Stimulated activated CD4-positive, alpha-beta T cell treated with anti-CD3 and anti-CD28 coated beads, Interleukin-1b, Interleukin-23, amount 100 ng/mL, for 24 hours (primary cell): ENCODE measurements around the gene DGKZ.

Experiments
- DNase-seq, 4 experiments: peaks; one replicate each; pipeline ENCODE4 v3.0.0-alpha.2; 2020; ENCODE audit warnings: low read depth in 4 of 4, low spot score in 1 of 4

DGKZ gene

DNA sequence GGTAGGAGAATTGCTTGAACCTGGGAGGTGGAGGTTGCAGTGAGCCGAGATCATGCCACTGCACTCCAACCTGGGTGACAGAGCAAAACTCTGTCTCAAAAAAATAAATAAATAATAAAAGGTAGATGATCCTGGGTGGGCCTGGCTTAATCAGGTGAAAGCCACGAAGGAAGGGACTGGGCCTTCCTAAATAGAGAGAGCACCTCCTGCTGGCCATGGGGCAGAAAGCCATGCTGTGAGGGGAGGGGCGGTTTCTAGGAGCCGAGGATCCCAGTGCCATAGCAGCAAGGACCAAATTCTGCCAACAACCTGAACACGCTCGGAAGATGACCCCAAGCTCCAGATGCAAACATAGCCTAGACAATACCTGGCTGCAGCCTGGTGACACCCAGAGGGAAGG is 24.5 kb upstream of the DGKZ start:
- DNase-seq: no peak

DNA sequence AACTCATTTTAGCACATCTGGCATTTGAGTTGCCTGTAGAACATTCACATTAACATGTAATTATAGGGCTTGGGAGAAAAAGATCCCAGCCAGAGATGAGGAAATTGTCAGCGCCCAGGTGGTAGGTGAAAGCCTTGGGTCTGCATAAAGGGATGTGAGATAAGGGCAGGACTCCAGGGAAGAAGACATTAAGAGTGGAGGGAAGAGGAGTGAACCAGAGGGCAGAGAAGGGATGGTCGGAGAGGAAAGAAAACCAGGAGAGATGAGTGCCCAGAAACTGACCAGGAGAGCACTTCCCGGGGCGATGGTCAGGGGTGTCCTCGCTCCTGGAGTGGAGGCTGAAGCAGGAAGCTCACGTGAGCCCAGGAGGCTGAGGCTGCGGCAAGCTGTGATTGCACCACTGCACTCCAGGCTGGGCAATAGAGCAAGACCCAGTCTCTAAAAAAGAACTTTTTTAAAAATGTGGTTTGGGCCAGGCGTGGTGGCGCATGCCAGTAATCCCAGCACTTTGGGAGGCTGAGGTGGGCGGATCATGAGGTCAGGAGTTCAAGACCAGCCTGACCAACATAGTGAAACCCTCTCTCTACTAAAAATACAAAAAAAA is 20.3 kb upstream of the DGKZ start:
- DNase-seq: no peak

DNA sequence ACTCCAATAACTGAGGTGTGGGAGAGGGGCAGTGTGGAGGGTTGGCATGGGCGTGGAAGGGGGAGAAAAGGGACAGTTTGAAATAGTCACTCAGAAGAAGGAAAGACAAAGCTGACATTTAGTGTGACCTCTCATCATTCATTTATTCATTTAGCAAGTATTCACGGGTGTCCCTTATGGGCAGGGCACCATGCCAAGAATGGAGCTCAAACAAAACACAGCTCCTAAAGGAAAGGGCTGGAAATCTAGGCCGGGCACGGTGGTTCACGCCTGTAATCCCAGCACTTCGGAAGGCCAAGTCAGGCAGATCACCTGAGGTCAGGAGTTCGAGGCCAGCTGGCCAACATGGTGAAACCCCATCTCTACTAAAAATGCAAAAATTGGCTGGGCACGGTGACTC is 19.4 kb upstream of the DGKZ start:
- no peak for DNase-seq

- no peak for DNase-seq
Measured at GRCh38 chr11:46330154-46330553, 17.1 kb upstream of the DGKZ start.

DNA sequence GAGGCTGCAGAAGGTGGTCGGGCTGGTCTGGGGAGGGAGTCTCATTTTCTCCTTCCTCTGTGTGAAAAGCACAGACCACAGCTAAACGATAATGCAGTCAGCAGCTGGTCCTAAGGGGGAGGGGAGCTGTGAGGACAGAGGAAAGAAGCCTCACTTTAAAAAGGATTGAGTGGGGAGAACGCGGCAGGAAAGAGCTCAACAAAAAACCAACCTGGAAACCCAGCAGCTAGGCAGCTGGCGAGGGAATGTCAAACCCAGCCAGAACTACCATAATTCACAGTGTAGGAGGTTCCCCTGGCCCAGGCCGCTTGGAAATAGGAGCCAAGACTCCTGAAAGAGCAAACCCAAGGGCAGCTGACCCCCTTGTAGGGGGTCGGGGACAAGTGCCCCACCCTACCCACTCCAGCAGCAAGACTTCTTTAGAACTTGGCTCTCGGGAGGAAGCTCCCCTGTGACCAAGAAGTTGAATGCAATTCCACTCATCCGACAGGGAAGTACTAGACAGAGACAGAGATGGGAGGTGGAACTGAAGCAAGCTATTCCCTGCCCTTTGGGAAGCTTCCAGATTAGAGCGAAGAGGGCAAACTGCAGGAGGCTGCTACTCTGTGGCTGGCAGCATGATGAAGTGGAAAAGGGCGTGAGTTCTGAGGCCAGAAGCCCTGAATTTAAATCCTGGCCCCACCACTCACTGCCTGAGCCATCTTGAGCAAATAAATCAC is 16.5 kb upstream of the DGKZ start:
- no peak for DNase-seq

DNA sequence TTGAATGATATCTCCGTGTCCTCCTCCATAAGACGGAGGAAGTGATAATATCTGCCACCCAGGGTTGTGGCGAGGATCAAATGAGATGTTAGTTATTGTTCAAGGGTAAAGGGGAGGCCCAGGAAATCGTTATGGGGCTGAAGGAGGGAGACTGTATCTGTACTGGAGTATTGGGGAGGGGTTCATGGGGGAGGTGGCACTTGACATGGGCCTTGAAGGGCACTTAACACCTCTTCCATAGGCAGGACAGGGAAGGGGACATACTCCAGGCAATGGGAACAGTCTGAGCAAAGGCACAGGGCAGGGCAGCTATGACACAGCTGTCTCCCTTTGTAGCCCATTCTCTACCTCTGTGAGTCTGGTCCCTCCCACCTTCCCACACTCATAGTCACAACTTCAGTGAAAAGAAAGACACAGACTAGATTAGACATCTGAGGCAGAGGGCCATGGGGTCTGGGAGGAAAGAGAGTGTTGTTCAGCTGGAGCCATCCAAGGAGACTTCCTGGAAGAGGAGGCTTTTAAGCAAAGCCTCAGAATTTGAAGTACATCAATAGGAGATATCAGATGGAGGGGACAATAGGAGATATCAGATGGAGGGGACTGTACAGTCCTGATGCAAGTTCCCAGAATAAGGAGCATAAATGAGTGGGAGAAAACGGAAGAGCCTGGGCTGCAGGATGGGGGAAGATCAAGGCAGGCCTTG is 15.8 kb upstream of the DGKZ start:
- DNase-seq: no peak

DNA sequence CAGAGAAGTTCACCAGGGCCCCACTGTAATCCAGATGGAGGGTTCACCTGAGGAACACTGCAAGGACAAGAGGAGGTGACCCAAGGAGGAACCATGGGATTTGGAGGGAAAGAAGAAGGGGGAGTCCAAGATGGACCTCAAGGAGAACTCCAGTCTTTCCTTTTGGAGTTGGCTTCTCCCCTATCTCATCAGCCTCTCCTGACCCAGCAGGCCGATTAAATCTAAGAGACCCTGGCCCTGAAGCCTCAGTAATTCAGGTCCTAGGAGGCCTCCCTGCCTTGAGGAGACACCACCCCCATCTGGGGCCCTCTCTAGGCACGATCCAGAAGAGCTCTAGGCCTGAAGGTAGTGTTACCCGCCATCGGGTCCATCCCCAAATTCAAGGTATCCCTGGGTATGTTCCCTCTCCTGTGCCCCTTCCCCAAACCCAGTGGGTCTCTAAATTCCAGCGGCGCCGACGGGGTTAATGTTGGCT is 15.1 kb upstream of the DGKZ start:
- DNase-seq: no peak

DNA sequence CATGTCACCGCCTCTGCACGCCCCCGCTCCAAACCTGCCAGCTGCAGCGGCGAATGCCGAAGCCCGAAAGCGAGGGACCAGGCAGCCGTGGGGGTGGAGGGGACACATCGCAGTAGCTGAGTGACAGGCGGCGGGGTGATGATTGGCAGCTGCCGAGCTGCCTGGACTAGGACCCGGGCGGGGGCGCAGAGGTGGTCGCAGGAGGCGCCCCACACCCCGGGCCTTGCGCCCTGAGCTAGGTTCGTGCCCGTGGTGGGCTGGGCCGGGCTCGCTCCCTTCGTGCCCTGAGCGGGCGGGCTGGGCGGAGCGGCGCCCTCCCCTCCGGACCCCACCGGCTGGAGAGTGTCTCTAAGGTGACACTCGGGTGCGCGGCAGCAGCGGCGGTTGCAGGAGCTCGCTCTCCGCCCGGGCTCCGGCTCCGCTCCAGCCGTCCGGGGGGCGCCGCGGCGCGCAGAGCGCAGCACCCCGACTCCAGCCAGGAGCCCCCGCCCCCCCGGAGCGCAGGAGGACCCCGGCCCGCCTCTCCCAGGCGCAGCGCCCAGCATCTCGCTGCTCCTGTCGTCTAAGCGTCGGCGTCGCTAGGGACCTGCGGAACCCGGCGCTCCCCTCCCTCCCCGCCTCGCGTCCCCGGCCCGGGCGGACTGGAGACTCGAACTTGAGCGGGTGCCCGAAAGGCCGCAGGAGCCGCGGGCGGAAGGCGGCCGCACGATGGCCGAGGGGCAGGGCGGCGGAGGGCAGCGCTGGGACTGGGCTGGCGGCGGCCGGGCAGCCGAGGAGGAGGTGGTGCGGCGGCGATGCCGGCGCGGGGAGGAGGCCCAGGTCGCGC is 14.5 kb upstream of the DGKZ start:
- peak in 1 of 4 experiments; percentile 40 for DNase-seq

DNA sequence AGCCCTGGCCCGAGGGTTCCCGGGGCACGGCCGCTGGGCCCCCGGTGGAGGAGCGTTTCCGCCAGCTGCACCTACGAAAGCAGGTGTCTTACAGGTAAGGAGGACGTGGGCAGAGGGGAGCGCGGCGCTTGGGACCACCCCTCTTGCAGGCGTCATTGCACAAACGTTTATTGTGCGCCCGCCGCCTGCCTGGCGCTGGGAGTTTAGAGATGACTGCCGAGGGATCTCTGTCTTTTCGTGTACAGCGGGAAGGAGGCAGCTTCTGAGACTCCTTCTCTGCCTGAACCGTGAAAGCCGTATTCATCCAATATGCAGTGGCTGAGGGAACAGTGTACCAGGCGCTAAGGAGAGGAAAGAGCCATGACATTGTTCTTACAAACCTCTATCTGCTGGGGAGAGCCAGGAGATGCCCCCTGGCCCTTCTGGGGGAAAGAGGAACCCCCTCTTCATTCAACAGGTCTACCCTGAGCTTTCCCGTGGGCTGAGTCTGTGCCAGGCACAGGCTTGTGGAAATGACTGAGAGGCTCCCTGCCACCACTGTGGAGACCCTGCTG is 13.8 kb upstream of the DGKZ start:
- DNase-seq: no peak

DNA sequence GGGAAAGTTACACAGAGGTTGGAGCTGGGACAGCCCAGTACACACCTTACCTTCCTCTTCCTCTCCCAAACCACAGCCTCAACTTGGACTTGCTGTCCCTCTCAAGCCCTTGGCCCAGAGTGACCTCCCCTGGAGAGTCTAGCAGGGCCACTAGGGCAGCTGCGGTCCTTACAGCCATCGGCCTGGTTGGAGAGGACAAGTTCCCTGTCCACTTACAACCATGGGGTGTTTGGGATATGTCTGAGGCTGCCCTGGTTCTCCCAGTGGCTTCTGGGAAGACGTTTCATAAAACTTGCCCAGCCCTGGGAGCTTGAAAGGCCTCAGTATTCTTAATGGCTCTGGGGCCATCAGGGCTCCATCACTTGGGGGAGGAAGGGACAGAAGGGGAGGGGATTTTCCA is 13.1 kb upstream of the DGKZ start:
- no peak for DNase-seq

GRCh38 chr11:46335271-46335670 is 12.0 kb upstream of the DGKZ start:
- DNase-seq: no peak

GRCh38 chr11:46335890-46336562 is 11.2 kb upstream of the DGKZ start:
- DNase-seq: no peak

DNA sequence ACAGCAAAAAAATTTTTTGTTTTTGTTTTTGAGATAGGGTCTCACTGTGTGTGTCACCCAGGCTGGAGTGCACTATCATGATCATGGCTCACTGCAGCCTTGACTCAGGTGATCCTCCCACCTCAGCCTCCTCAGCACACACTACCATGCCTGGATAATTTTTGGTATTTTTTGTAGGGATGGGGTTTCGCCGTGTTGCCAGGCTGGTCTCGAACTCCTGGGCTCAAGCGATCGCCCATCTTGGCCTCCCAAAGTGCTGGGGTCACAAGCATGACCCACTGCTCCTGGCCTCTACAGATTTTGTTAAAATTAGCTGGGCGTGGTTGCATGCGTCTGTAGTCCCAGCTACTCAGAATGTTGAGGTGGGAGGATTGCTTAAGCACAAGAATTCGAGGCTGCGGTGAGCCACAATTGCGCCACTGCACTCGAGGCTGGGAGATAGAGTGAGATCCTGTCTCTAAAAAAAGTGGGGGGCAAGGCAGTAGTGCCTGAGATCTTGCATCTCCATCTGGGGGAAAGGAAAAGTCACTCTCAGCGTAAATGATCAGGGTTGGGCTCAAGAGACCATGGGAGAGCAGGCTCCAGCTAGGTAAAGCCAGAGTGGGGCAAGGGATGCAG is 10.6 kb upstream of the DGKZ start:
- no peak for DNase-seq

DNA sequence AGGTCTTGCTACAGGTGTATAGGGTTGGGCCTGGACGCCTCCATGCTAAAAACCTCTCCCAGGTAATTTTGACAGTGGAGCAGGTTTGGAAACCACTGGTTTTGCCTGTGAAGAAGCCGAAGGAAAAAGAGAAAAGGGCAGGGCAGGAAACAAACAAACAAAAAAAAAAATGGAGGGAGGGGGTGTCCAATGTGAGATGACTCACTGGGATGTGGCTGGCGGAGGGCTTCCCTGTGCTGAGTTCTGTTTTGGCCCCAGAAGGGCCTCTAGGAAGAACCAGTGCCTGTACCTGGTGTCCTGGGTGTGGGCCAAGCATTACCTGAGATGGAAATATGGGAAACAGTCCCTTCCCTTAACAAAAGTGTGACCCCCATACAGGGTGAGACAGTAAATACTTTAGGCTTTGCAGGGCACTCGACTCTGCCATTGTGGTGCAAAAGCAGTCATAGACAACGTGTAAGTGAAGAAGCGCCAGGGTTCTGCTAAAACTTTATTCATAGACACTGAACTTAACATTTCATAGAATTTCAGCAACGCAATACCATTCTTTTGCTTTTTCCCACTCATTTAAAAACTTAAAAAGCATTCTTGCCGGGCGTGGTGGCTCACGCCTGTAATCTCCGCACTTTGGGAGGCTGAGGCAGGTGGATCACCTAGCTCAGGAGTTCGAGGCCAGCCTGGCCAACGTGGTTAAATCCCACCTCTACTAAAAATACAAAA is 9.5 kb upstream of the DGKZ start:
- DNase-seq: no peak

- no peak for DNase-seq
Measured at GRCh38 chr11:46338636-46338987, 8.7 kb upstream of the DGKZ start.

- DNase-seq: no peak
Measured at GRCh38 chr11:46338988-46339666, 8.1 kb upstream of the DGKZ start.

DNA sequence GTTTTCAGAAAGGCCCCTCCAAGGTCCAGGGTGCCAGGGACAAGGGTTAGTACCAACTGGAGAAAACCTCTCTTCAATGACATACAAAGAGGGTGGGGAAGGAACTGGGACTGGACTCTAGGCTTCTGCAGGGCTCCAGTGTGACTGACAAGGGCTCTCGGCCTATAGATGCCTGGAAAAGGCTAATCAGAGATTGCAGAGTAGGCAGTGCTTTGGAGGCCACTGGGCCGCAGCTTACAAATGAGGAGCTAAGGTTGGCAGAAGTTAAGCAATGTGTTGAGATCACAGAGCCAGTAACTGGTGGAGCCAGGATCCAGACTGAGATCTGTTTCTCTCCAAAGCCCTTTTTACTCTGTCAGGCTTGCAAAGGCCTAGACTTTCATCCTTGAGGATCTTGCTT is 7.4 kb upstream of the DGKZ start:
- DNase-seq: no peak

GRCh38 chr11:46341454-46341853 is 5.8 kb upstream of the DGKZ start:
- DNase-seq: no peak

DNA sequence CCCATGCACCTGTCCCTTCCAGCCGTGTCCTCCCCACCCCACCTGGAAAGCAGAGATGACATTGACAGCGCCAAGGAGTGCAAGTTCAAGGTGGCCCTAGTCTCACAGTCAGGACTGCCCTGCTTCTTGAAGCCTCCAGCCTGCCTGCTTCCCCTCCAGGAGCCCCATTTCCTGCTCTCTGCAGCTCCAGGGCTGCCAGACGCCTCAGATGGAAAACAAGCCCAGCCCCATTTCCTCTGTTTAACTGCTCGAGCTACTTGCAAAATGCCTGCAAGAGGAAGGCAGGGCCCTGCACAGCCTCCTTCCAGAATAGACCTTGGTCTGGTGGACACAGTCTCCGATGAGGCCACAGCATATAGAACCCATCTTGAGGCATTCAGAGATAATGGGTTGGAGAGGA is 5.0 kb upstream of the DGKZ start:
- DNase-seq: no peak
